ENCODE results near the gene ZSCAN5B. TPM values are rescaled to one million over a fixed set of nuclear protein-coding genes. Genes with fewer than 3 reads are reported as not detected.
A peak's percentile ranks its signal among the peaks of the same experiment; 100 is the strongest.

Gene ZSCAN5B
- total RNA-seq, 1 experiment from 2014 or later, result not detected

- no peaks in the 10 kb centered on the region for H3K9me2 ChIP-seq (replicated peaks; ENCODE audit: low read length)
- H3K4me3 ChIP-seq (ENCODE audit: low read length), result no peak overlapping the region
- H3K27ac ChIP-seq (ENCODE audit: low read length), result no peak overlapping the region
- H3K36me3 ChIP-seq (ENCODE audit: low read depth, low read length), result no peaks in the 10 kb centered on the region; the same call in 1 of the 2 replicates
- ATAC-seq (no peak), DNase-seq (no peak)
- intact Hi-C loops (cut with micrococcal nuclease), result no loop called here
- no peaks in the 10 kb centered on the region for H3K4me1 ChIP-seq (ENCODE audit: insufficient read depth, low read length)
- ChIA-PET CTCF (no interaction called here), POLR2A (ENCODE audit: unreplicated experiment) (no interaction called here)
- BruUV-seq (replicated peaks), result no TSS peak
- H3K9me3 ChIP-seq (ENCODE audit: low read length), result no peaks in the 10 kb centered on the region
- no peak overlapping the region for H3K9ac ChIP-seq (ENCODE audit: low read length)
- H3F3A ChIP-seq (ENCODE audit: low read length, unreplicated experiment), result no peaks in the 10 kb centered on the region
- no peaks in the 10 kb centered on the region for H3K27me3 ChIP-seq (ENCODE audit: low read length)
- H2AFZ ChIP-seq (ENCODE audit: low read length), result no peak overlapping the region
- TF ChIP-seq EZH2 (IDR thresholded peaks at IDR 0.05; ENCODE audit: low read length, unreplicated experiment) (no peak), EZH2phosphoT487 (IDR thresholded peaks at IDR 0.05; ENCODE audit: borderline replicate concordance, low read length) (no peak)
- TF ChIP-seq, protein P1, sequence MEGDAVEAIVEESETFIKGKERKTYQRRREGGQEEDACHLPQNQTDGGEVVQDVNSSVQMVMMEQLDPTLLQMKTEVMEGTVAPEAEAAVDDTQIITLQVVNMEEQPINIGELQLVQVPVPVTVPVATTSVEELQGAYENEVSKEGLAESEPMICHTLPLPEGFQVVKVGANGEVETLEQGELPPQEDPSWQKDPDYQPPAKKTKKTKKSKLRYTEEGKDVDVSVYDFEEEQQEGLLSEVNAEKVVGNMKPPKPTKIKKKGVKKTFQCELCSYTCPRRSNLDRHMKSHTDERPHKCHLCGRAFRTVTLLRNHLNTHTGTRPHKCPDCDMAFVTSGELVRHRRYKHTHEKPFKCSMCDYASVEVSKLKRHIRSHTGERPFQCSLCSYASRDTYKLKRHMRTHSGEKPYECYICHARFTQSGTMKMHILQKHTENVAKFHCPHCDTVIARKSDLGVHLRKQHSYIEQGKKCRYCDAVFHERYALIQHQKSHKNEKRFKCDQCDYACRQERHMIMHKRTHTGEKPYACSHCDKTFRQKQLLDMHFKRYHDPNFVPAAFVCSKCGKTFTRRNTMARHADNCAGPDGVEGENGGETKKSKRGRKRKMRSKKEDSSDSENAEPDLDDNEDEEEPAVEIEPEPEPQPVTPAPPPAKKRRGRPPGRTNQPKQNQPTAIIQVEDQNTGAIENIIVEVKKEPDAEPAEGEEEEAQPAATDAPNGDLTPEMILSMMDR (conservative IDR thresholded peaks at IDR 0.05; ENCODE audit: low read depth, low read length), result no peak
- H3K4me2 ChIP-seq (ENCODE audit: low read length), result no peak overlapping the region
- H4K20me1 ChIP-seq (ENCODE audit: low read length), result no peaks in the 10 kb centered on the region
- no peaks in the 10 kb centered on the region for H3K79me2 ChIP-seq (ENCODE audit: low read length)
Measured at GRCh38 chr19:56223481-56223880, 25.9 kb upstream of the ZSCAN5B start.

DNA sequence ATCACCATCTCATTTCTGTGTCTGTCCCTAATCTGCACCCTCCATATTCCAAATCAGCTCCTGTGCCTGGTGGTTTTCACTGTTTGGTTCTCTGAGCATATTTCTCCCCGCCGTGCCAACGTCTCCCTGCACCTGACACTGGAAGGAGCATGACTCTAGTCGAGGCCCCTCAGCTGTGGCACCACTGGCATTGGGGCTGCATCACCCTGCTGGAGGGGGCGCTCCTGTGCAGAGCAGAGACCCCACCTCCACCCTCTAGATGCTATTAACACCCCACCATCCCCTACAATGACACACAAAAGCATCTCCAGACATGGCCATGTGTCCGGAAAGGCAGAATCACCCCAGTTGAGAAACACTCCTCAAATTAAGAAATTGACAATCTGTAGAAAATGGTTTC is 25.3 kb upstream of the ZSCAN5B start:
- H3K36me3 ChIP-seq (ENCODE audit: low read depth, low read length), result no peaks in the 10 kb centered on the region; the same call in 1 of the 2 replicates
- no peak overlapping the region for H2AFZ ChIP-seq (ENCODE audit: low read length)
- H3K79me2 ChIP-seq (ENCODE audit: low read length), result no peaks in the 10 kb centered on the region
- H3K9me2 ChIP-seq (replicated peaks; ENCODE audit: low read length), result no peaks in the 10 kb centered on the region
- no TSS peak for BruUV-seq (replicated peaks)
- ChIA-PET POLR2A (ENCODE audit: unreplicated experiment) (no interaction called here), CTCF (no interaction called here)
- H3K4me2 ChIP-seq (ENCODE audit: low read length), result no peak overlapping the region
- no peaks in the 10 kb centered on the region for H3F3A ChIP-seq (ENCODE audit: low read length, unreplicated experiment)
- TF ChIP-seq, protein P1 (conservative IDR thresholded peaks at IDR 0.05; ENCODE audit: low read depth, low read length), result peak; percentile 26; the same call in 1 of the 2 replicates
- no peak for TF ChIP-seq EZH2phosphoT487 (IDR thresholded peaks at IDR 0.05; ENCODE audit: borderline replicate concordance, low read length)
- no peak for TF ChIP-seq EZH2 (IDR thresholded peaks at IDR 0.05; ENCODE audit: low read length, unreplicated experiment)
- H3K4me3 ChIP-seq (ENCODE audit: low read length), result no peak overlapping the region
- H3K9me3 ChIP-seq (ENCODE audit: low read length), result no peaks in the 10 kb centered on the region
- H3K27ac ChIP-seq (ENCODE audit: low read length), result no peak overlapping the region
- no peak for ATAC-seq
- no peak for DNase-seq
- no peaks in the 10 kb centered on the region for H4K20me1 ChIP-seq (ENCODE audit: low read length)
- H3K4me1 ChIP-seq (ENCODE audit: insufficient read depth, low read length), result no peaks in the 10 kb centered on the region
- intact Hi-C loops (cut with micrococcal nuclease), result no loop called here
- no peaks in the 10 kb centered on the region for H3K27me3 ChIP-seq (ENCODE audit: low read length)
- no peak overlapping the region for H3K9ac ChIP-seq (ENCODE audit: low read length)

GRCh38 chr19:56221851-56222250 is 24.3 kb upstream of the ZSCAN5B start:
- POLR2A ChIA-PET (ENCODE audit: unreplicated experiment), result no interaction called here
- DNase-seq (no peak), ATAC-seq (no peak)
- CTCF ChIA-PET, result no interaction called here
- Histone ChIP-seq H3K9me2 (replicated peaks; ENCODE audit: low read length) (no peaks in the 10 kb centered on the region), H3K4me1 (ENCODE audit: insufficient read depth, low read length) (no peaks in the 10 kb centered on the region), H3K27ac (ENCODE audit: low read length) (no peak overlapping the region), H3K9ac (ENCODE audit: low read length) (no peak overlapping the region), H3K4me2 (ENCODE audit: low read length) (no peak overlapping the region), H3K79me2 (ENCODE audit: low read length) (no peaks in the 10 kb centered on the region), H3F3A (ENCODE audit: low read length, unreplicated experiment) (no peaks in the 10 kb centered on the region), H4K20me1 (ENCODE audit: low read length) (no peaks in the 10 kb centered on the region), H3K4me3 (ENCODE audit: low read length) (no peak overlapping the region), H3K36me3 (ENCODE audit: low read depth, low read length) (no peaks in the 10 kb centered on the region; the same call in 1 of the 2 replicates), H3K9me3 (ENCODE audit: low read length) (no peaks in the 10 kb centered on the region), H3K27me3 (ENCODE audit: low read length) (no peaks in the 10 kb centered on the region), H2AFZ (ENCODE audit: low read length) (no peak overlapping the region)
- BruUV-seq (replicated peaks), result no TSS peak
- intact Hi-C loops (cut with micrococcal nuclease), result no loop called here
- TF ChIP-seq, protein P1 (conservative IDR thresholded peaks at IDR 0.05; ENCODE audit: low read depth, low read length), result peak; percentile 34; the same call in 1 of the 2 replicates
- no peak for TF ChIP-seq EZH2phosphoT487 (IDR thresholded peaks at IDR 0.05; ENCODE audit: borderline replicate concordance, low read length)
- no peak for TF ChIP-seq EZH2 (IDR thresholded peaks at IDR 0.05; ENCODE audit: low read length, unreplicated experiment)

All from PC-3 (cell line).